ENCODE data around the gene AP4E1. TPM values are rescaled to one million over a fixed set of nuclear protein-coding genes. Genes with fewer than 3 reads are reported as not detected.

The AP4E1 gene
- total and polyA plus RNA-seq, 2 donors = 5.9 to 6.5 TPM

Other genes with a start within 250 kb of the AP4E1 start
- 31.9 TPM for gene TRPM7, start 221.9 kb upstream of the AP4E1 start, total RNA-seq
- gene TRPM7, start 221.9 kb upstream of the AP4E1 start, polyA plus RNA-seq = 15.6 TPM
- 55.6 TPM for gene SPPL2A, start 143.0 kb upstream of the AP4E1 start, total RNA-seq
- gene SPPL2A, start 143.0 kb upstream of the AP4E1 start, polyA plus RNA-seq = 50.7 TPM
- gene TNFAIP8L3, start 186.2 kb downstream of the AP4E1 start, total RNA-seq = 0.47 TPM
- 4.7 TPM for gene TNFAIP8L3, start 186.2 kb downstream of the AP4E1 start, polyA plus RNA-seq

Measured in thymus (tissue), 2 donors.